NCI-H82 treated with DMSO at 0.1 percent for 48 hours (cell line): ENCODE measurements around the gene PRR14L.
A peak's percentile ranks its signal among the peaks of the same experiment; 100 is the strongest.
"Not testable (repeated sequence)": the region's sequence is repeated elsewhere in the genome, so short reads cannot be mapped to it uniquely, and the experiment has no call there.

Experiments
- DNase-seq: peaks from one replicate; lab custom pipeline; 2025; ENCODE audit not compliant: unreplicated experiment; lab: John Stamatoyannopoulos, UW

The PRR14L gene

GRCh38 chr22:31683181-31684105, 66.5 kb downstream of the PRR14L start:
- DNase-seq = no peak

GRCh38 chr22:31682751-31683150, 67.2 kb downstream of the PRR14L start:
- DNase-seq = no peak

- DNase-seq = no peak
These were observed 68.3 kb downstream of the PRR14L start for GRCh38 chr22:31681349-31682345.

- no peak for DNase-seq
These were observed 69.0 kb downstream of the PRR14L start for GRCh38 chr22:31680861-31681341.

- DNase-seq = no peak
These were observed 71.2 kb downstream of the PRR14L start for GRCh38 chr22:31678748-31679147.

- no peak for DNase-seq
These were observed 73.2 kb downstream of the PRR14L start for GRCh38 chr22:31676700-31677099.

GRCh38 chr22:31674219-31674618, 75.7 kb downstream of the PRR14L start:
- DNase-seq = not testable (repeated sequence)

GRCh38 chr22:31668849-31669248, 81.1 kb downstream of the PRR14L start:
- not testable (repeated sequence) for DNase-seq

GRCh38 chr22:31662668-31663037, 87.3 kb downstream of the PRR14L start:
- no peak for DNase-seq

- peak; percentile 80 for DNase-seq
These were observed 87.9 kb downstream of the PRR14L start, which contains the start of gene PISD for GRCh38 chr22:31661851-31662667. Gene PISD (minus strand): TSS chr22:31662215. CDS start chr22:31662208, 7 bp downstream.

GRCh38 chr22:31660860-31661341, 89.0 kb downstream of the PRR14L start:
- not testable (repeated sequence) for DNase-seq

- no peak for DNase-seq
These were observed 90.7 kb downstream of the PRR14L start for GRCh38 chr22:31659246-31659645.

GRCh38 chr22:31654408-31654807, 95.5 kb downstream of the PRR14L start:
- DNase-seq = no peak

- no peak for DNase-seq
These were observed 96.0 kb downstream of the PRR14L start for GRCh38 chr22:31653944-31654343.

- DNase-seq = no peak
These were observed 96.8 kb downstream of the PRR14L start for GRCh38 chr22:31652911-31653684.

- no peak for DNase-seq
These were observed 97.8 kb downstream of the PRR14L start for GRCh38 chr22:31652088-31652487.

GRCh38 chr22:31651664-31652063, 98.3 kb downstream of the PRR14L start:
- no peak for DNase-seq

- no peak for DNase-seq
These were observed 99.5 kb downstream of the PRR14L start for GRCh38 chr22:31650391-31650790.

GRCh38 chr22:31647523-31648320, 102.2 kb downstream of the PRR14L start:
- no peak for DNase-seq
